ENCODE results near the gene OVCA2.

OVCA2 gene

GRCh38 chr17:2076087-2076984 is 34.5 kb downstream of the OVCA2 start:
- H3K27me3 ChIP-seq (ENCODE audit: low read length), result no peaks in the 10 kb centered on the region
- H3K27ac ChIP-seq (ENCODE audit: low read depth, low read length), result no peak overlapping the region
- no peak for TF ChIP-seq CTCF (IDR thresholded peaks at IDR 0.05; ENCODE audit: insufficient read depth, low read length, poor library complexity, severe bottlenecking)
- TF ChIP-seq EZH2phosphoT487 (conservative IDR thresholded peaks at IDR 0.05; ENCODE audit: low read length), result no peak
- H3K4me3 ChIP-seq (ENCODE audit: insufficient read depth, low read length, poor library complexity, severe bottlenecking), result no peak overlapping the region
- H3K79me2 ChIP-seq (ENCODE audit: insufficient read depth, low read length), result no peaks in the 10 kb centered on the region
- no peaks in the 10 kb centered on the region for H4K20me1 ChIP-seq (ENCODE audit: low read depth, low read length)
- H3F3A ChIP-seq (ENCODE audit: insufficient read depth), result no peaks in the 10 kb centered on the region
- no peak overlapping the region for H3K4me2 ChIP-seq (ENCODE audit: low read depth, low read length, poor library complexity, severe bottlenecking)
- H3K9me2 ChIP-seq (replicated peaks; ENCODE audit: insufficient read depth, low read length), result no peaks in the 10 kb centered on the region
- no peaks in the 10 kb centered on the region for H3K36me3 ChIP-seq (ENCODE audit: low read length)
- H3K9me3 ChIP-seq (ENCODE audit: insufficient read depth, low read length), result no peaks in the 10 kb centered on the region
- no peak overlapping the region for H3K9ac ChIP-seq (ENCODE audit: low read length)
- H2AFZ ChIP-seq (ENCODE audit: low read depth, low read length, severe bottlenecking), result no peak overlapping the region

- no peaks in the 10 kb centered on the region for H3F3A ChIP-seq (ENCODE audit: insufficient read depth)
- H3K36me3 ChIP-seq (ENCODE audit: low read length), result no peaks in the 10 kb centered on the region
- no peaks in the 10 kb centered on the region for H3K79me2 ChIP-seq (ENCODE audit: insufficient read depth, low read length)
- H3K27me3 ChIP-seq (ENCODE audit: low read length), result no peaks in the 10 kb centered on the region
- H3K9me2 ChIP-seq (replicated peaks; ENCODE audit: insufficient read depth, low read length), result no peaks in the 10 kb centered on the region
- H2AFZ ChIP-seq (ENCODE audit: low read depth, low read length, severe bottlenecking), result no peak overlapping the region
- no peak overlapping the region for H3K4me3 ChIP-seq (ENCODE audit: insufficient read depth, low read length, poor library complexity, severe bottlenecking)
- H4K20me1 ChIP-seq (ENCODE audit: low read depth, low read length), result no peaks in the 10 kb centered on the region
- H3K9ac ChIP-seq (ENCODE audit: low read length), result no peak overlapping the region
- no peak for TF ChIP-seq CTCF (IDR thresholded peaks at IDR 0.05; ENCODE audit: insufficient read depth, low read length, poor library complexity, severe bottlenecking)
- TF ChIP-seq EZH2phosphoT487 (conservative IDR thresholded peaks at IDR 0.05; ENCODE audit: low read length), result no peak
- no peaks in the 10 kb centered on the region for H3K9me3 ChIP-seq (ENCODE audit: insufficient read depth, low read length)
- H3K27ac ChIP-seq (ENCODE audit: low read depth, low read length), result no peak overlapping the region
- no peak overlapping the region for H3K4me2 ChIP-seq (ENCODE audit: low read depth, low read length, poor library complexity, severe bottlenecking)
Observed at GRCh38 chr17:2077040-2077439, 35.2 kb downstream of the OVCA2 start.

GRCh38 chr17:2081564-2081963 is 39.7 kb downstream of the OVCA2 start:
- Histone ChIP-seq H3K9me2 (replicated peaks; ENCODE audit: insufficient read depth, low read length) (no peaks in the 10 kb centered on the region), H3K9me3 (ENCODE audit: insufficient read depth, low read length) (no peaks in the 10 kb centered on the region), H4K20me1 (ENCODE audit: low read depth, low read length) (no peaks in the 10 kb centered on the region), H3K9ac (ENCODE audit: low read length) (no peak overlapping the region), H3K4me2 (ENCODE audit: low read depth, low read length, poor library complexity, severe bottlenecking) (no peak overlapping the region), H3F3A (ENCODE audit: insufficient read depth) (no peaks in the 10 kb centered on the region), H3K27me3 (ENCODE audit: low read length) (no peaks in the 10 kb centered on the region), H3K4me3 (ENCODE audit: insufficient read depth, low read length, poor library complexity, severe bottlenecking) (no peak overlapping the region), H3K79me2 (ENCODE audit: insufficient read depth, low read length) (no peaks in the 10 kb centered on the region), H3K27ac (ENCODE audit: low read depth, low read length) (no peak overlapping the region), H2AFZ (ENCODE audit: low read depth, low read length, severe bottlenecking) (no peak overlapping the region), H3K36me3 (ENCODE audit: low read length) (no peaks in the 10 kb centered on the region)
- no peak for TF ChIP-seq EZH2phosphoT487 (conservative IDR thresholded peaks at IDR 0.05; ENCODE audit: low read length)
- no peak for TF ChIP-seq CTCF (IDR thresholded peaks at IDR 0.05; ENCODE audit: insufficient read depth, low read length, poor library complexity, severe bottlenecking)

All from SU-DHL-6 (cell line).